Natural killer cell (primary cell): ENCODE results near the gene EDEM2. TPM values are rescaled to one million over a fixed set of nuclear protein-coding genes. Genes with fewer than 3 reads are reported as not detected.

ENCODE experiments used
- ATAC-seq, 3 donors: fragments of 150-1000 bp in 2 of 3; fragments of 200-7000 bp in 1 of 3; cut with Tn5 transposase; 1 replicate in 1 of 3; 2 replicates in 2 of 3; pipeline ENCODE4 v1.10.0; 2021; ENCODE audit warnings: mild to moderate bottlenecking in 2 of 3, moderate library complexity in 2 of 3
- DNase-seq, 2 donors: peaks; one replicate each; pipeline versions ENCODE4 v3.0.0 to v3.0.0-alpha.2; 2013 to 2021; ENCODE audit warnings: mixed read lengths in 1 of 2
- H3K27ac ChIP-seq: one replicate; pipeline ENCODE4 v1.5.1; 2013; ENCODE audit warnings: mild to moderate bottlenecking, low read length
- H3K27me3 ChIP-seq: one replicate; pipeline ENCODE4 v1.6.1; 2013; ENCODE audit warnings: low read length; ENCODE audit not compliant: control insufficient read depth, insufficient read depth
- H3K36me3 ChIP-seq: one replicate; pipeline ENCODE4 v1.6.1; 2013; ENCODE audit warnings: low read length; ENCODE audit not compliant: control insufficient read depth, insufficient read depth
- H3K4me1 ChIP-seq: one replicate; pipeline ENCODE4 v1.6.1; 2013; ENCODE audit warnings: low read length; ENCODE audit not compliant: control insufficient read depth, insufficient read depth
- H3K4me3 ChIP-seq: one replicate; pipeline ENCODE4 v1.5.1; 2013; ENCODE audit warnings: low read length
- H3K9me3 ChIP-seq: one replicate; pipeline ENCODE4 v1.6.1; 2013; ENCODE audit warnings: low read length; ENCODE audit not compliant: control insufficient read depth, insufficient read depth
- H3K27ac Mint-ChIP-seq, 2 donors: one replicate each; pipeline ENCODE4 v1.8.0; 2022; ENCODE audit warnings: mild to moderate bottlenecking in 2 of 2, mixed read lengths in 2 of 2, moderate library complexity in 1 of 2
- H3K27me3 Mint-ChIP-seq, 2 donors: one replicate each; pipeline ENCODE4 v1.8.0; 2022; ENCODE audit warnings: low read depth in 2 of 2, mixed read lengths in 2 of 2
- H3K36me3 Mint-ChIP-seq: one replicate; pipeline ENCODE4 v1.8.0; 2022; ENCODE audit warnings: mixed read lengths
- H3K4me1 Mint-ChIP-seq, 2 donors: one replicate each; pipeline ENCODE4 v1.8.0; 2022; ENCODE audit warnings: mixed read lengths in 2 of 2
- H3K4me3 Mint-ChIP-seq: one replicate; pipeline ENCODE4 v1.8.0; 2022; ENCODE audit warnings: mild to moderate bottlenecking, moderate library complexity, mixed read lengths
- H3K9me3 Mint-ChIP-seq, 2 donors: one replicate each; pipeline ENCODE4 v1.8.0; 2022; ENCODE audit warnings: mixed read lengths in 2 of 2
- CTCF ChIP-seq: fragments of 200-600 bp; IDR thresholded peaks from one replicate; pipeline ENCODE4 v1.8.0; 2022; ENCODE audit warnings: antibody characterized with exemption
- WGBS: methylation state at CpG from one replicate; pipeline ENCODE4 v1.1.7; 2013; ENCODE audit warnings: missing lambda C conversion rate; ENCODE audit not compliant: insufficient coverage; 5-methylcytosine and 5-hydroxymethylcytosine counted together
- intact Hi-C: fragments of 100-400 bp; cut with micrococcal nuclease; formaldehyde crosslinking; loops from one replicate; pipeline ENCODE4 v1.14.2; 2022
- total RNA-seq, 4 donors: library from RNA; stranded (reverse); fragments of 120-200 nt in 1 of 4; gene quantifications; one replicate each; pipeline versions ENCODE4 v1.2.3 to v1.2.4, GENCODE V29; 2013 to 2022

EDEM2 gene
- total RNA-seq, 3 donors from 2014 or later (not counting 1 experiment from before 2014, with no cell fraction given): 20.0 to 27.4 (median 25.3) TPM

- no peak for TF ChIP-seq CTCF
- Histone ChIP-seq H3K36me3 (no peaks in the 10 kb centered on the region), H3K9me3 (no peaks in the 10 kb centered on the region), H3K4me3 (no peak overlapping the region), H3K27me3 (no peaks in the 10 kb centered on the region), H3K4me1 (no peaks in the 10 kb centered on the region), H3K27ac (no peak overlapping the region)
- Mint-ChIP-seq H3K4me1 (no peaks in the 10 kb centered on the region), H3K9me3 (no peaks in the 10 kb centered on the region), H3K27ac (no peak overlapping the region), H3K4me3 (no peak overlapping the region), H3K27me3 (no peaks in the 10 kb centered on the region), H3K36me3 (no peaks in the 10 kb centered on the region)
- intact Hi-C loops: no loop called here
- ATAC-seq: no peak
- no peak for DNase-seq
Measured at GRCh38 chr20:35181731-35182130, 34.6 kb upstream of the EDEM2 start.

GRCh38 chr20:35180266-35180665, 33.1 kb upstream of the EDEM2 start:
- intact Hi-C loops: no loop called here
- Histone ChIP-seq H3K27me3 (no peaks in the 10 kb centered on the region), H3K36me3 (no peaks in the 10 kb centered on the region), H3K9me3 (no peaks in the 10 kb centered on the region), H3K4me1 (no peaks in the 10 kb centered on the region), H3K27ac (no peak overlapping the region), H3K4me3 (no peak overlapping the region)
- Mint-ChIP-seq H3K4me1 (no peaks in the 10 kb centered on the region), H3K27me3 (no peaks in the 10 kb centered on the region), H3K9me3 (no peaks in the 10 kb centered on the region), H3K27ac (no peak overlapping the region), H3K36me3 (no peaks in the 10 kb centered on the region), H3K4me3 (no peak overlapping the region)
- 92% methylated on average over 5 of the region's 5 CpGs for WGBS
- no peak for TF ChIP-seq CTCF
- no peak for DNase-seq
- ATAC-seq: no peak

- Histone ChIP-seq H3K4me3 (no peak overlapping the region), H3K4me1 (no peaks in the 10 kb centered on the region), H3K9me3 (no peaks in the 10 kb centered on the region), H3K27me3 (no peaks in the 10 kb centered on the region), H3K36me3 (no peaks in the 10 kb centered on the region), H3K27ac (no peak overlapping the region)
- WGBS: 87% methylated on average over 11 of the region's 11 CpGs
- Mint-ChIP-seq H3K4me1 (no peaks in the 10 kb centered on the region), H3K4me3 (no peak overlapping the region), H3K27me3 (no peaks in the 10 kb centered on the region), H3K36me3 (no peaks in the 10 kb centered on the region), H3K9me3 (no peaks in the 10 kb centered on the region), H3K27ac (no peak overlapping the region)
- ATAC-seq (no peak), DNase-seq (no peak)
- no peak for TF ChIP-seq CTCF
- intact Hi-C loops: no loop called here
Measured at GRCh38 chr20:35179292-35180212, 32.4 kb upstream of the EDEM2 start.

- intact Hi-C loops: no loop called here
- peaks cover 31 to 32% of the 10 kb centered on the region in 2 donors for H3K4me1 Mint-ChIP-seq
- DNase-seq (no peak), ATAC-seq (no peak)
- peaks cover 6% of the 10 kb centered on the region for H3K36me3 Mint-ChIP-seq
- no peaks in the 10 kb centered on the region for H3K9me3 Mint-ChIP-seq
- 96% methylated on average over 14 of the region's 14 CpGs for WGBS
- no peak overlapping the region for H3K27ac Mint-ChIP-seq
- no peaks in the 10 kb centered on the region for H3K27me3 Mint-ChIP-seq
- no peaks in the 10 kb centered on the region for H3K27me3 ChIP-seq
- H3K9me3 ChIP-seq: no peaks in the 10 kb centered on the region
- no peak overlapping the region for H3K4me3 ChIP-seq
- H3K4me3 Mint-ChIP-seq: no peak overlapping the region
- H3K36me3 ChIP-seq: no peaks in the 10 kb centered on the region
- H3K27ac ChIP-seq: no peak overlapping the region
- H3K4me1 ChIP-seq: peaks cover 15% of the 10 kb centered on the region
- no peak for TF ChIP-seq CTCF
Measured at GRCh38 chr20:35176132-35176531, 29.0 kb upstream of the EDEM2 start.
